ENCODE data around the gene PRRG1.

Gene PRRG1

DNA sequence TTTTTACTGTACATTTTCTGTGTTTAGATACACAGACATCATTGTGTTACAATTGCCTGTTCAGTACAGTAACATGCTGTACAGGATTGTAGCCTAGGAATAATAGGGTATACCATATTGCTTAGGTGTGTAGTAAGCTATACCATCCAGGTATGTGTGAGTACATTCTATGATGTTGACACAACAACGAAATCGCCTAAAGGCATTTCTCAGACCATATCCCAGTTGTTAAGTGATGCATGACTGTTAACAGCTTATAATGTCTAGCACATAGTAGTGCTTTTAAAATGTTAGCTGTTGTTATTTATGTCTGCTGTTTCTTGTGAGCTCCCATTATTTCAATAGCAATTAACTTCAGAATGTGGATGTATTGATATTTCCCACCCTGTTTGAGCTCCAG, 4.5 kb downstream of the PRRG1 start:
- Mint-ChIP-seq H3K27me3 (peaks cover 3% of the 10 kb centered on the region), H3K9me3 (peaks cover 1% of the 10 kb centered on the region), H3K36me3 (no peaks in the 10 kb centered on the region), H3K4me1 (peaks cover 5% of the 10 kb centered on the region), H3K27ac (no peak overlapping the region), H3K4me3 (no peak overlapping the region)
- DNase-seq (ENCODE audit: low spot score in 2 of 2) (no peak), ATAC-seq (ENCODE audit: low read depth) (no peak)

GRCh38 chrX:37357436-37357835, 8.3 kb downstream of the PRRG1 start:
- Mint-ChIP-seq H3K36me3 (no peaks in the 10 kb centered on the region), H3K27ac (no peak overlapping the region), H3K27me3 (peaks cover 1% of the 10 kb centered on the region), H3K9me3 (peaks cover 3% of the 10 kb centered on the region), H3K4me3 (no peak overlapping the region), H3K4me1 (no peaks in the 10 kb centered on the region)
- no peak for DNase-seq (ENCODE audit: low spot score in 2 of 2)
- ATAC-seq (ENCODE audit: low read depth), result no peak

DNA sequence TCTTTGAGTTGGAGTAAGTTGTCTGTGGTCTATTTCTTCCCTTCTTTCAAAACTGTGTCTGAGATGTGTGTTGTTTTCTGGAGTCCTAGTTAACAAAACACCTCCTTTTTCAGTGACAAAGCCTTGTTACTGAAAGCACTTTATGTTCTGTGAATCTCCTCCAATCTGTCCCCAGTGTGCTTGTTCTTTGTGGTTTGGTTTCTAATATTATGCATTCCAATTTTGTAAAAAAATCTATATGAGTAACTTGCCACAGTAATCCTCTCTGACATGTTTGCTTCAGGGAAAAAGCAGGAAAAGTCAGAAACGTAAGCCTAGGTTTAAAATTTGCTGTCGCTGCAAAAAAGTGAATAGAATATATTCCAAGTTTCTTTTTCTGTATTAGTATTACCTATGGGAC, 12.4 kb downstream of the PRRG1 start:
- DNase-seq (ENCODE audit: low spot score in 2 of 2) (no peak), ATAC-seq (ENCODE audit: low read depth) (no peak)
- no peak overlapping the region for H3K27ac Mint-ChIP-seq
- H3K4me1 Mint-ChIP-seq, result no peaks in the 10 kb centered on the region
- H3K9me3 Mint-ChIP-seq, result peaks cover 2% of the 10 kb centered on the region
- H3K4me3 Mint-ChIP-seq, result no peak overlapping the region
- no peaks in the 10 kb centered on the region for H3K36me3 Mint-ChIP-seq
- H3K27me3 Mint-ChIP-seq, result no peaks in the 10 kb centered on the region

DNA sequence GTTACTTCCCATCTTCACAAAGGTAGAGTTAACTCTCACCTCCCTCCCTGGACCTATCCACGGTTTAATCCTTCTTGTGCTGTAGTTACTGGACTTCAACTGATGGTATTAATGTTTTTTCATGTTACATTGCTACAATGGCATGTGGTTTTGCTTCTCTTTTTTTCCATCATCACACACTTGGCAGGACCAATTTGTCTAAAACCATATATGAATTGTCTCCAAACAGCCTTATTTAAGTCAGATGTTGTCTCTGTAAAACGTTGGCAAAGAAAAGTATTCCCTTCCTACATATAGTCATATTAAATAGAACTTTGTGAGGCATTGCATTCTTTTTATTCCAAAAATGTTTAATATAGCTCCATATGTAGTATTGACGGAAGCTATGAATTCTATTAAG, 15.5 kb downstream of the PRRG1 start:
- Mint-ChIP-seq H3K36me3 (no peaks in the 10 kb centered on the region), H3K4me3 (no peak overlapping the region), H3K27ac (no peak overlapping the region), H3K4me1 (no peaks in the 10 kb centered on the region), H3K9me3 (peaks cover 3% of the 10 kb centered on the region), H3K27me3 (no peaks in the 10 kb centered on the region)
- DNase-seq (ENCODE audit: low spot score in 2 of 2), result no peak
- no peak for ATAC-seq (ENCODE audit: low read depth)

DNA sequence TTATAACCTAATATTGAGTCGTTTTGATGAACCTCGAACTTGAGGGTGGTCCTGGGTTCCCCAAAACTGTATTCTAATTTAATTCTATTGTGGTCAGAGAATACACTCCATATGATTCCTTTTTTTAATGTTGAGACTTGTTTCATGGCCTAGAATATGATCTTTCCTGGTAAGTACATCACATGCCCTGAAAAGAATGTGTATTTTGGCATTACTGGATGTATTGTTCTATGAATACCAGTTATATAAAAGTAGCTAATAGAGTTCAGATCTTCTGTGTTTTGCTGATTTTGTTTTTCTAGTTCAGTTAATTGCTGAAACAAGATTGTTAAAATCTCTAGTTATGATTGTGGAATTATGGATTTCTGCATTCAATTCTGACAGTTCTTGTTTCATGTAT, 18.8 kb downstream of the PRRG1 start:
- H3K9me3 Mint-ChIP-seq, result peaks cover 1% of the 10 kb centered on the region
- no peaks in the 10 kb centered on the region for H3K36me3 Mint-ChIP-seq
- H3K4me1 Mint-ChIP-seq, result no peaks in the 10 kb centered on the region
- ATAC-seq (ENCODE audit: low read depth) (no peak), DNase-seq (ENCODE audit: low spot score in 2 of 2) (no peak)
- no peak overlapping the region for H3K4me3 Mint-ChIP-seq
- H3K27me3 Mint-ChIP-seq, result no peaks in the 10 kb centered on the region
- H3K27ac Mint-ChIP-seq, result no peak overlapping the region

- Mint-ChIP-seq H3K27me3 (no peaks in the 10 kb centered on the region), H3K27ac (no peak overlapping the region), H3K36me3 (no peaks in the 10 kb centered on the region), H3K9me3 (peaks cover 1% of the 10 kb centered on the region), H3K4me1 (no peaks in the 10 kb centered on the region), H3K4me3 (no peak overlapping the region)
- DNase-seq (ENCODE audit: low spot score in 2 of 2) (no peak), ATAC-seq (ENCODE audit: low read depth) (no peak)
Observed at GRCh38 chrX:37370499-37371141, 21.5 kb downstream of the PRRG1 start.

DNA sequence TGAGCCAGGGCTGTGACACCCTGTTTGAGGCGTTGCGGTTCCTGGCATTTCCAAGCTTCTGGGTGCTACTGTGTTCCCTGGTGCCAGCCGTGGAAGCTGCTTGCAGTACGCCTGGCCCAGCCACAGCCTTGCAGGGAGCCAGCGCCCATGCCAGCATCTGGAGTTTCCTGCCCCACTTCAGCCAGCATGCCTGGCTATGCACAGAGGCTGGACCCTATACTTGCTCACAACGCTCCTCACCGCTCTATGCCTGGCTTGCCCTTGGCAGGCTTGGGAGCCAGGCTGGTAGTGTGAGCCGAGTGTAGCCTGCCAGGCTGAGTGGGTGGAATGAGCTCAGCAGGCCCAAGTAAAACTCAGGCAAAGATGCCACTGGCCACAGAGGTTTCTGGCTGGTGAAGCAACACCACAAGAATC, 22.4 kb downstream of the PRRG1 start:
- H3K4me1 Mint-ChIP-seq, result no peaks in the 10 kb centered on the region
- H3K4me3 Mint-ChIP-seq, result no peak overlapping the region
- ATAC-seq (ENCODE audit: low read depth) (no peak), DNase-seq (ENCODE audit: low spot score in 2 of 2) (no peak)
- H3K36me3 Mint-ChIP-seq, result no peaks in the 10 kb centered on the region
- H3K27ac Mint-ChIP-seq, result no peak overlapping the region
- H3K27me3 Mint-ChIP-seq, result no peaks in the 10 kb centered on the region
- peaks cover 1% of the 10 kb centered on the region for H3K9me3 Mint-ChIP-seq

DNA sequence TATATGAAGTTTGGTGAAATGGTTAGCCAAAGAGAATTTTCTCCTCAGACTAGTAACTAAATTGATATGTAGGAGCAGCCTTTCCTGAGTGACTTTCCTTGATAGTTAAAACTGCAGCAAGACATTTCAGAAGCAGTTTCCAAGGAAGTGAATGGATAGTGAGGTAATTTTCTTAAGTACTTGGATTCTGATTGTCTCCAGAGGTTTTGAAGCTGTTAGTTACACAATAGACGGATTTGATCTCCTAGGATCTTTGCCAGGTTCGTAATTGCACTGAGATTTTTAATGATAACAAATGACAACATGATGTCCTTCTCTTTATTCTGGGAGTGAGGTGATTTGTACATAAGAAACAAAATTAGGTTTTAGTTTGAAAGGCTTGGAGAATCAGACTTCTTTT, 29.2 kb downstream of the PRRG1 start:
- no peaks in the 10 kb centered on the region for H3K9me3 Mint-ChIP-seq
- no peak overlapping the region for H3K27ac Mint-ChIP-seq
- H3K27me3 Mint-ChIP-seq, result peaks cover 2% of the 10 kb centered on the region
- DNase-seq (ENCODE audit: low spot score in 2 of 2) (no peak), ATAC-seq (ENCODE audit: low read depth) (no peak)
- H3K4me1 Mint-ChIP-seq, result no peaks in the 10 kb centered on the region
- H3K36me3 Mint-ChIP-seq, result no peaks in the 10 kb centered on the region
- no peak overlapping the region for H3K4me3 Mint-ChIP-seq

DNA sequence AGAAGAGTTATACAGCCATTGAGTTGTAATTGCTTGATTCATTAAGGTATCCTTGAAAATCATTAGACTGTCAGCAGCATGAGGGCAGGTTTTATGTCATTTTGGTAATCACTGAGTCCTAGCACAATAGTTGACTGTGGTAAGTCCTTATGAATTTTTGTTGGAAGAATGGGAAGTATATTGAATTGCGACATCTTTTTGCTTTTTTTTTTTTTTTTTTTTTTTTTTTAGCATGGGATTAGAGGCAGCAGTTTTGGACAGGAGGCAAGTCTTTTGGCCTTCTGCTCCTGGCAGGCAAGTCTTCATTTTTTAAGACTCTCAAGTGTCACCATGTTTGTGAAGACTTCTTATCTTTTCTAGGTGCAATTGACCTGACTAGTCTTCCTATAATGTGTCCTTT, 29.7 kb downstream of the PRRG1 start:
- H3K4me1 Mint-ChIP-seq, result no peaks in the 10 kb centered on the region

DNA sequence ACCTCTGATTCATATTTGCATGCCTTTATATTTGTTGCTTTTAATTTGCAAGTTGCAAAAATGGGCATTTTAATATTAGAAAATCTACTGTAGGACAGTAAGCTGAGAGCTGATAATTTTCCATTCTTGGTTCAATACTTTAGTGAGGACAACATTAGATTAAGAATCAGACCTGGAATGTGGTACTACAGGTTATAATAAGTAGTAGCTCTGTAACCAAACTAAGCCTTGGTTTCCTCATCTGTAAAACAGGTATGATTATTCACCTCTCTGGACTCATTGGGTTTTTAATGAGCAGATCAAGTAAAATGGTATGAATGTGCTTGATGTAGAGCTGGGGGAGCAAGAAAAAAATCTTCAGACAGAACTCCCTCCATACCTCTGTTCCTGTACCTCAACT, 31.1 kb downstream of the PRRG1 start:
- ATAC-seq (ENCODE audit: low read depth) (no peak), DNase-seq (ENCODE audit: low spot score in 2 of 2) (no peak)
- Mint-ChIP-seq H3K27ac (no peak overlapping the region), H3K4me1 (no peaks in the 10 kb centered on the region), H3K4me3 (no peak overlapping the region), H3K27me3 (peaks cover 2% of the 10 kb centered on the region), H3K9me3 (no peaks in the 10 kb centered on the region), H3K36me3 (no peaks in the 10 kb centered on the region)

More for the DNA sequence above, 29.7 kb downstream of the PRRG1 start:
- no peaks in the 10 kb centered on the region for H3K36me3 Mint-ChIP-seq
- no peak for DNase-seq (ENCODE audit: low spot score in 2 of 2)
- H3K27me3 Mint-ChIP-seq, result peaks cover 2% of the 10 kb centered on the region
- H3K27ac Mint-ChIP-seq, result no peak overlapping the region
- no peaks in the 10 kb centered on the region for H3K9me3 Mint-ChIP-seq
- no peak overlapping the region for H3K4me3 Mint-ChIP-seq
- no peak for ATAC-seq (ENCODE audit: low read depth)

- no peak for ATAC-seq (ENCODE audit: low read depth)
- Mint-ChIP-seq H3K27me3 (peaks cover 2% of the 10 kb centered on the region), H3K4me3 (no peak overlapping the region), H3K4me1 (no peaks in the 10 kb centered on the region), H3K9me3 (no peaks in the 10 kb centered on the region), H3K36me3 (no peaks in the 10 kb centered on the region), H3K27ac (no peak overlapping the region)
- no peak for DNase-seq (ENCODE audit: low spot score in 2 of 2)
Observed at GRCh38 chrX:37380924-37381323, 31.8 kb downstream of the PRRG1 start.

- H3K4me1 Mint-ChIP-seq, result no peaks in the 10 kb centered on the region
- DNase-seq (ENCODE audit: low spot score in 2 of 2) (no peak), ATAC-seq (ENCODE audit: low read depth) (no peak)
Observed at GRCh38 chrX:37383313-37383712, 34.1 kb downstream of the PRRG1 start.

GRCh38 chrX:37388413-37388812, 39.2 kb downstream of the PRRG1 start:
- H3K27ac Mint-ChIP-seq, result no peak overlapping the region
- H3K36me3 Mint-ChIP-seq, result no peaks in the 10 kb centered on the region
- H3K27me3 Mint-ChIP-seq, result peaks cover 2% of the 10 kb centered on the region
- H3K4me3 Mint-ChIP-seq, result no peak overlapping the region
- DNase-seq (ENCODE audit: low spot score in 2 of 2) (no peak), ATAC-seq (ENCODE audit: low read depth) (no peak)
- peaks cover 1% of the 10 kb centered on the region for H3K9me3 Mint-ChIP-seq
- no peaks in the 10 kb centered on the region for H3K4me1 Mint-ChIP-seq

More at GRCh38 chrX:37383313-37383712, 34.1 kb downstream of the PRRG1 start:
- Mint-ChIP-seq H3K27me3 (peaks cover 2% of the 10 kb centered on the region), H3K9me3 (no peaks in the 10 kb centered on the region), H3K36me3 (no peaks in the 10 kb centered on the region), H3K4me3 (no peak overlapping the region), H3K27ac (no peak overlapping the region)

GRCh38 chrX:37405956-37406355, 56.8 kb downstream of the PRRG1 start:
- DNase-seq (ENCODE audit: low spot score in 2 of 2) (no peak), ATAC-seq (ENCODE audit: low read depth) (no peak)
- no peaks in the 10 kb centered on the region for H3K9me3 Mint-ChIP-seq
- no peak overlapping the region for H3K4me3 Mint-ChIP-seq
- no peaks in the 10 kb centered on the region for H3K4me1 Mint-ChIP-seq
- H3K36me3 Mint-ChIP-seq, result no peaks in the 10 kb centered on the region
- H3K27ac Mint-ChIP-seq, result no peak overlapping the region
- no peaks in the 10 kb centered on the region for H3K27me3 Mint-ChIP-seq

DNA sequence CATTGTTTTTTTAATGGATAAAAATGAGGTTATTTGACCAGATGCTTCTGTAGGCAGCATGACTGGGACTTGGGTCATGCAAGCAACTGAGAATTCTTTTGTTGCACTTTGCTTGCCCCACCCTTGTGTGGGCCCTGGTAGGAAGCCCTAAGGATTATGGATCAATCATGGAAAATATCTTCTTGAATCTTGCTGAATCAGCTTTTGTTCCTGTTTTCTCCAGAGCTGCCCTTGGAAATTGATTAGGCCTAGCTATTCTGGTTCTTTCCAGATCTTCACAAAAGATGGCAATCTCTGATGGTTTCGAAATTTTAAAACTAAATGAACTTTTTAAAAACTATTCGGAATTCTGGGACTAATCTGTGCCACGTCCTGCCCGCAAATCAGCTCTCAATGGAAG, 58.6 kb downstream of the PRRG1 start:
- Mint-ChIP-seq H3K9me3 (no peaks in the 10 kb centered on the region), H3K27ac (no peak overlapping the region), H3K27me3 (no peaks in the 10 kb centered on the region), H3K4me3 (no peak overlapping the region), H3K4me1 (no peaks in the 10 kb centered on the region), H3K36me3 (no peaks in the 10 kb centered on the region)
- ATAC-seq (ENCODE audit: low read depth), result no peak
- DNase-seq (ENCODE audit: low spot score in 2 of 2), result no peak
